HG02759 (cell line): ENCODE results near the gene UGT1A3.

ENCODE experiments used
- ATAC-seq: cut with Tn5 transposase; IDR thresholded peaks from one replicate; pipeline ENCODE4 v1.9.1; 2021; ENCODE audit warnings: mild to moderate bottlenecking, moderate library complexity; ENCODE audit not compliant: unreplicated experiment

Gene UGT1A3

DNA sequence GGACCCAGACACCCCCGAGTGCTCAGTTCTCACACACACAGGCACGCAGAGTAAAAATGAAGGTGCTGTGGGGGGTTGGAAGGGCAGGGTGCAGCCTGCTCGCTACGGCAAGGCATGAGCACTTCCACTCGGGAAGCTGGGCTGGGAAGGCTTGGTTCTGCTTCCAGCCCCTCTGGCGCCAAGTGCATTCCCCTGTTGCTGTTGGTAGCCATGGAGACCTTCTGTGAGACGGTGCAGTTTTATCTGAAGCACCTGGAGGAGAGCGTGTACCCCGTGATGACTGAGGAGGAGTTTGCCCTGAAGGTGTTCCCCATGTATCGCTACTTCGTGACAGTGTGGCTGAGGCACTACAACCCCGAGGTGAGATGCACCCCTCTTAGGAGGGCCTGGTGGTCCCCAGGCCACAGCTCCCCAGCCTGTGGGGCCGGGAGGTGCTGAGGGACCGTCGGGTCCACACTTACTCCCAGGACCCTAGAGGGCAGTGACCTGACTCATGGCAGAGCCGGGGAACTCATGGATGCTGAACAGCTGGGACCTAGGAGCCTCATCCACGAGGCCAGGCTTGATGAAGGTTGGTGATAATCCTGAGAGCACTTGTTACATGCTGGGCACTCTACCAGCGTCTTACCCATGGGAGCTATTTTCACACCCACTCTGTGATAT is 64.8 kb downstream of the UGT1A3 start:
- ATAC-seq, result no peak

DNA sequence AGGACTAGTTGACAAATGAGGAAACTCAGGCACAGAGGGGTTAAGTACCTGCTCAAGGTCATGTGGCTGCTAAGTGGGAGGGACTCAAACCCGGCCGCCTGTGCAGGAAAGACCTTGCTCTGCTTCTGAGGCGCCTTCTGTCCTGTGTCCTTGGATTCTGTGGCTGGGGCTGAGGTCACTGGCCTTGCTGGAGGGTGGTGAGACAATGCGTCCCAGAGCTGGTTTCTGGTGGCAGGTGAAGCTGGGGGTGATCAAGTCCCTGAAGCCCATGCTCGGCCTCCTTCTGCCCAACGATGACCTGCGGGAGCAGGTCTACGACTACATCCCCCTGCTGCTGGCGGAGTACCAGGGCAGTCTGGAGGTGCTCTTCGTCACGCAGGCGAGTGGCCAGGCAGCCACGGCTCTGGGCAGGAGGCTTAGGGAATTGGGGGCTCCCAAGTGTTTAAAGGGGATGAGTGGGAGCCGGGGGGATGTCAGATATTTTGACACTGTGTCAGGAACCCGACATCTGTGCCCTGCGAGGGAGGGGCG is 65.4 kb downstream of the UGT1A3 start:
- no peak for ATAC-seq

DNA sequence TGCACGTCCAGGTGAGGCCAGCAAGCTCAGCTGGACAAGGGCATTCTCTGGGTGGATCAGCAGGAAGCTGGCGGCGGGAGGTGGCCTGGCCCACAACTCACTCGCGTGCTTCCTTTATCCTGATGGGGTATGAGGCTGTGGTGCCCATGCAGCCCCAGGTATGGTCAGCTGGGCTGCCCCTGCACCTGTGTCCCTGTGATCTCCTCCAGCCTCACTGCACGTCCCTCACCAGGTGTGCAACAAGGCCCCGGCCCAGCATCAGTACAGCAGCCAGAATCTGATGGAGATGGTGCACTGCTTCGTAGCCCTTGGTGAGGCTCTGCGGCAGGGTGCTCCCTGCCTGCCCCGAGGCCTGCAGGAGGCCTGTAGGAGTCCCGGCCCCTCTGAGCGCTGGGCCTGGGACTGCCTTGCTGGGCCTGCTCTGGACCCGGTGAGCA is 66.9 kb downstream of the UGT1A3 start:
- ATAC-seq, result no peak

GRCh38 chr2:233796254-233796653 is 67.4 kb downstream of the UGT1A3 start:
- no peak for ATAC-seq

GRCh38 chr2:233798335-233799086 is 69.7 kb downstream of the UGT1A3 start:
- no peak for ATAC-seq

- ATAC-seq, result no peak
Measured at GRCh38 chr2:233799087-233799665, 70.3 kb downstream of the UGT1A3 start.

DNA sequence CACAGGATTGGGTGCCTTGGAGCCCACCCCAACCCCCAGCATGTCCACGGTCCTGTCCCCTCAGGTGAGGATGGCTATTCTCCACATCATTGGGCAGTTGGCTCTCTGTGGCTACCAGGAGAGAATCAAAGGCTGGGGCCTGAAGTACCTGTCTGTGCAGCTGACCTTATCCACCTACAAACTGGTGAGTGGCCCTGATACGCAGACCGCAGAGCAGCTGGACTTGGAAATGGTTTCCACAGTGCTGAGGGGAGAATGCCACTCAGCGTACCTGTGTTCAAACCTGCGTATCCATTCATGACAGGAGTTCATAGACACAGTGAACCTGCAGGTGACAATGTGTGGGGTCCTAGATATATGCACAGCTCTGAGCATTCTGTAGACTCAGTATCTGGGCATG is 70.9 kb downstream of the UGT1A3 start:
- no peak for ATAC-seq

- ATAC-seq, result no peak
Measured at GRCh38 chr2:233800208-233800607, 71.4 kb downstream of the UGT1A3 start.

- ATAC-seq, result no peak
Measured at GRCh38 chr2:233801357-233802131, 72.7 kb downstream of the UGT1A3 start.

DNA sequence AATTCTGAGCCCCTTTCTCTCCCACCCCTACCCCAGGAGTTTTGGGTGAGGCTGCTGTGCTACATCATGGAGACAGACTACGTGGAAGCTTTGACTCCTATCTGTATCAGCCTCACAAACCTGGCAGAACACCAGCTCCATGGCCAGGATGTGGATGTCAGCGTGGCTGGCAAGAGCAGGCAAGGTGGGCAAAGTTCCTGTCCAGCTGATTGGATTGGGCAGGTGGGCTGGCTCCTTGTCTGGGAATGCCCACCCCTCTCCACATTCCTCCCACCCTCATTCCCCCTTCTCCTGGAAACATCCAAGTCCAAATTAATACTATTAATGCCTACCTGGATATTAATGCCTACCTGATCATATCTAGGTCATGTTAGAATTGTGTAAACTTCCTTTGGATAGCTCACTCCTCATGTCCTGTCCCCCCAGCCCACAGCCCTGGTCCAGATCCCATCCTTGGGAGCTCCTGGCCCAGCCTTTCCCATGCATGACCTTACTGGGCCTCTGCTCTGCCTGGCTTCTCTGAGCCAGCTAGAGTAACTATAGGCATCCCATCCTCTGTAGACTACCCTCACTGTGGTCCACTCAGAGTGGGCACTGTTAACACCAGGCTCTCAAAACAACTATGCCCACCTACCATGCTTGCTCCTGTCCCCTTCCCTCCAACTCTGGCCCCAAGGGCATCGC is 73.4 kb downstream of the UGT1A3 start:
- no peak for ATAC-seq

DNA sequence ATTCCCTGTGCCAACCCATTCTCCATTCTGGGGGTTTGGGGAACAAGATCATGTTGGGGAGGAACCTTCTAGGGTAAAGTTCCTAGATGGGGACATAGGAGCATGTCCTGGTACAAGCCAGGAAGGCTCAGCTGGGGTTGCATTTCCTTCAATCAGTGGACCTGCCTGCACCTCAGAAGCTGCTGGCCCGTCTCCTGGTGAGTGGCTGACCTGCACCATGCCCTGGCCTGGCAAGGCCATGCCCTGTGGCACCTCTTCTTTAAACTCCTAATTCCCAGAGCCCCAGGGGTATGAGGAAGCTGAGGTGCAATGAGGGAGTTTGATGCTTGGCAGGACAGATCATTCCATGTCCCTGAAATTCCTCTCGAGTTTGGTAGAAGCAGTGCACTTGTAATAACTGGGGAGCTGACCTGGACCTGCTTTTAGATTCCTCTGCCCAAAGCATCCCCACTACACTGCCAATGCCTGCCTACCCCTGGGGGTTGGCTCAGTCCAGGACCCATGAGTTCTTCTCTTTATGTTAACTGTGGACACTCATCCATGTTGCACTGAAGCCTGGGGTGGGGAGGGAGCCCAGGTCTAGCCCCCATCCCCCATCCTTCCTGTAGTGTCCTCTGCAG is 74.6 kb downstream of the UGT1A3 start:
- ATAC-seq, result no peak

- ATAC-seq, result no peak
Measured at GRCh38 chr2:233803994-233804393, 75.2 kb downstream of the UGT1A3 start.

- ATAC-seq, result no peak
Measured at GRCh38 chr2:233807215-233807865, 78.5 kb downstream of the UGT1A3 start.

DNA sequence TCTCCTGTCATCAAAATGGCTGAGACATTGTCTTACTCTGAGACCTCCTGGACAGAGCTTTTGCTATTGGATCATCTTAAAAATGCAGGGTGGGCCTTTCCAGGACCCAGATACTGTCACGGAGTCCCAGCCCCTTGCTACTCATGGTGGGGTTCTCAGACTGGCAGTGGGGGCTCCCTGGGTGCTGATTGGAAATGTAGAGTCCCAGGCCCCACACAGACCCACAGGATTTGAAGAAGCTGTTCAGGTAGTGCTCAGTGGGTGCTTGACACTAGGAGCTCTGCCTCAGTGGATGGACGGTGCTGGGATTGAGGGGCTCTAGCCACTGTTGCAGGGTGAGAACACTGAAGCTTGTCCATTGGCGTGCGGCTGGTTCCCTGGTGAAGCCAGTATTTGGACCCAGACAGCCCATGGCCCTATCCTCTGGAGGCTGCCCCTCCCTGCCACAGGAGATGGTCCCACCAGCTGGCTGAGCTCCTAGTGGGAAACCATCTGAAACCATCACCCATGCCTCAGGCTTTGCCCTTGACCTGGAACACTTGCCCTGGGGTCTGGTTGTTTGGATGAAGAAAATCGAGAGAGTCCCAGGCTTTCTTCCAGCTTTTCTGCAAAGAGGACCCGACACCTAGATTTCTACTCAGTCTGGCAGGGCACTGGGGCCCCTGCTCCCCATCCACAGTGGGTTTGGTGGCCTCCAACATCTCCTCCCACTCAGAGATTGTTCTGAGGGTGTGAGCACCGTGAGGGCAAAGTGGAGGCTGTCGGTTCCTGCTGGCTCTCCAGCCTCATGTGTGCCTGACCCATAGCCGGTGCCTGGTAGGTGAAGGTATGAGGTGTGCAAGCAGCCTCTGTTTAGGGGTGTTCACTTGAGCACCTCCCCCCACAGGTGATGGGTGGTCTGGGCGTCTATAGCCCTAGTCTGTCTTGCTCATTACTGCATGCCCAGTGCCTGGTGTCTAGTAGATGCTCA is 79.4 kb downstream of the UGT1A3 start:
- ATAC-seq, result no peak

DNA sequence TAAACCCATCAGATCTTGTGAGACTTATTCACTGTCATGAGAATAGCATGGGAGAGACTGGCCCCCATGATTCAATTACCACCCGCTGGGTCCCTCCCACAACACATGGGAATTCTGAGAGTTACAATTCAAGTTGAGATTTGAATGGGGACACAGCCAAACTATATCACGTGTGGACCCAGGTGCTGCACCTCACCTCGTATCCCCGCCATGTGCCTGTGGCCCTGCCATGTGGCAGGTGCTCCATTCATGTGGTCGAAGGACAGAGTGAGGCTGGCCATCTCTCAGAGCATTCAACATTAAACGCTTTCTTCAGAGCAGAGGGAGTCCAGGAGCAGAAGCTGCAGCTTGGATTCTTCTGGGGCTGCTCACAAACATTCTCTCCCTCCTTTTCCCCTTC is 81.5 kb downstream of the UGT1A3 start:
- no peak for ATAC-seq

DNA sequence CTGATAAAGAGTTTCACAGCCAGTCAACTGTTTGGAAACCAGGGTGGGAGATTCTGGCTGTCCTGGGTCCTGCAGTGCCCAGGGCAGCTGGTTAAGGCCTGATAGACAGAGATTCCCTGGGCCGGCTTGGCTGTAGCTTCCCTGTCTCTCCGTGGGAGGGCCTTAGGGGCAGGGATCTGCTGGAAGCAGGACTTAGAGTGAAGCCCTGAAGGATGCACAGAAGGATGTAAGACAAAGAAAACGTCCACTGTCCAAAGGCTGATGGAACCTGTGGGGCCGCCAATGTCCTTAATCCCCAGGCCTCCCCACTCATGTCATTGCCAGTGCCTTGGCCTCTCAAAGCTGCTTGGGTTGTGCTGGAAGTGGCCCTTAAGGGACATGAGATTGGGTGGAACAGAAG is 82.2 kb downstream of the UGT1A3 start:
- ATAC-seq, result no peak

- ATAC-seq, result no peak
Measured at GRCh38 chr2:233811732-233812131, 82.9 kb downstream of the UGT1A3 start.

DNA sequence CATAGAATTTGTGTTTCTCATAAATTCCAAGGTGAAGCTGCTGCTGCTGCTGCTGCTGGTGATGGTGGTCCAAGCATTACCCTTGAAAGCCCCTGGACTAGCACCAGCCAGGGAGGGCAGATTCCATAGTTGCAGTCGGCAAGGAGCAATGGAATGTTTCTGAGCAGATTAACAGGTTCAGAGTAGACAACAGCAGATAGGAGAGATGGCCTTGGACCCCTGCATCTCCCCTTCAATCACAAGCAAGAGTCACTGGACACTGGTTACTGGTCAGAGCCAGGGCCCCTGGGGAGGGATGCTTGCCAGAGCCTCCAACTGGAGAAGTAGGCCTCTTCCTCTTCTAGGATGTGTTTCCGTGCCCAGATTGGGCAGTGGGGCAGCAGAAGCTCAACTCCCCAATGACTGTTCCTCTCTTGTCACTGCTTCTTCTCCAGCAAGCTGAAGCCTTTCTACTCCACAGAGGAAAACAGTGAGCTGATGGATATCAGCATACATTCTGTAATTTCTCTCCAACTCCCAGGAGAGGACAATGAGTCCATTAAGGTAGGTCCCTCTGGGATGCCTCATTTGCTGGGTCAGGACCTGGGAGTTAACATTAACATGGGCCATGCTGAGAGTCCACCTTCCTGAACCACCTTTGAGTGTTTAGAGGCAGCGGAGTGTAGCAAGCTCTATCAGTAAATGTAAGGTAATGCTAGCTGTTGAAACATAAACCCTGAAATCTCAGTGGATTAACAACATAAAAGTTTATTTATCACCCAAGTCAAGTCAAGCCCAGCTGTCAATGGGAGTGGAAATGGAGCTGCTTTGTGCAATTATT is 84.6 kb downstream of the UGT1A3 start:
- ATAC-seq, result no peak
